Lower lobe of right lung (tissue), 2 donors: ENCODE measurements around the gene C9orf78. TPM values are rescaled to one million over a fixed set of nuclear protein-coding genes. Genes with fewer than 3 reads are reported as not detected.
"Not testable (repeated sequence)": the region's sequence is repeated elsewhere in the genome, so short reads cannot be mapped to it uniquely, and the experiment has no call there.

Experiments
- ATAC-seq, 2 donors: fragments of 200-7000 bp; cut with Tn5 transposase; one replicate each; pipeline ENCODE4 v1.9.1; 2020 to 2022; ENCODE audit warnings: mild to moderate bottlenecking in 2 of 2, moderate library complexity in 2 of 2
- DNase-seq: peaks from one replicate; pipeline ENCODE4 v3.0.0-alpha.2; 2020
- H3K27ac ChIP-seq: fragments of 200-600 bp; one replicate; pipeline ENCODE4 v1.8.0; 2022
- H3K27me3 ChIP-seq: fragments of 200-600 bp; one replicate; pipeline ENCODE4 v1.8.0; 2022; ENCODE audit warnings: low read depth
- H3K36me3 ChIP-seq: fragments of 200-600 bp; one replicate; pipeline ENCODE4 v1.8.0; 2022; ENCODE audit warnings: mild to moderate bottlenecking
- H3K4me1 ChIP-seq: fragments of 200-600 bp; one replicate; pipeline ENCODE4 v1.8.0; 2022
- H3K4me3 ChIP-seq: fragments of 200-600 bp; one replicate; pipeline ENCODE4 v1.8.0; 2022; ENCODE audit warnings: mild to moderate bottlenecking
- H3K9me3 ChIP-seq: fragments of 200-600 bp; one replicate; pipeline ENCODE4 v1.8.0; 2022
- CTCF ChIP-seq: fragments of 200-600 bp; IDR thresholded peaks from one replicate; pipeline ENCODE4 v1.8.0; 2022; ENCODE audit warnings: antibody characterized with exemption, mild to moderate bottlenecking
- intact Hi-C: fragments of 100-400 bp; cut with DNase I; formaldehyde crosslinking; loops from one replicate; pipeline ENCODE4 v1.11.0; 2022
- total RNA-seq: library from RNA; stranded (reverse); fragmentation: NEBNext Ultra II Directional; extraction: Animal tissue kit (Norgen Biotek cat#: 25700); gene quantifications from one replicate; pipeline ENCODE4 v1.2.1, GENCODE V29; 2021
- donor health status: DM: no; HTN: yes; CAD: no; lungs with severe emphysema.

C9orf78 gene
- total RNA-seq, 1 donor from 2014 or later, result 42.0 TPM

GRCh38 chr9:129803676-129804060 is 31.4 kb downstream of the C9orf78 start:
- Histone ChIP-seq H3K4me1 (peaks cover 17% of the 10 kb centered on the region), H3K4me3 (peak overlapping the region; percentile 86), H3K27me3 (no peaks in the 10 kb centered on the region), H3K27ac (peak overlapping the region; percentile 84), H3K36me3 (peaks cover 20% of the 10 kb centered on the region), H3K9me3 (no peaks in the 10 kb centered on the region)
- DNase-seq, result no peak
- no peak for TF ChIP-seq CTCF
- peak in 1 of 2 donors; percentile 1 for ATAC-seq
- intact Hi-C loops, result no loop called here

- intact Hi-C loops, result no loop called here
- TF ChIP-seq CTCF, result no peak
These were observed 32.0 kb downstream of the C9orf78 start, which contains the start of gene TOR1B for GRCh38 chr9:129802833-129803675. Gene TOR1B, plus strand, starts transcription at chr9:129803184. Its CDS starts 29 bp downstream, at chr9:129803213.

GRCh38 chr9:129801504-129801903 is 33.6 kb downstream of the C9orf78 start:
- Histone ChIP-seq H3K27ac (no peak overlapping the region), H3K9me3 (no peaks in the 10 kb centered on the region), H3K27me3 (no peaks in the 10 kb centered on the region), H3K4me3 (no peak overlapping the region), H3K4me1 (peaks cover 17% of the 10 kb centered on the region), H3K36me3 (peaks cover 1% of the 10 kb centered on the region)
- no peak for TF ChIP-seq CTCF
- intact Hi-C loops, result no loop called here
- ATAC-seq (no peak), DNase-seq (no peak)

More at GRCh38 chr9:129802833-129803675, 32.0 kb downstream of the C9orf78 start, which contains the start of gene TOR1B:
- Histone ChIP-seq H3K4me1 (peaks cover 17% of the 10 kb centered on the region), H3K36me3 (peaks cover 17% of the 10 kb centered on the region), H3K9me3 (no peaks in the 10 kb centered on the region), H3K27ac (peak within 1 kb of the TSS; percentile 84), H3K27me3 (no peaks in the 10 kb centered on the region), H3K4me3 (peak within 1 kb of the TSS; percentile 86)
- peak; percentile 95 for DNase-seq
- ATAC-seq, result peak; percentile 98 to 99

- H3K36me3 ChIP-seq, result no peaks in the 10 kb centered on the region
- no peaks in the 10 kb centered on the region for H3K27me3 ChIP-seq
- H3K4me1 ChIP-seq, result peaks cover 4% of the 10 kb centered on the region
- DNase-seq, result no peak
- no peak for ATAC-seq
- no peak overlapping the region for H3K27ac ChIP-seq
- intact Hi-C loops, result no loop called here
- no peaks in the 10 kb centered on the region for H3K9me3 ChIP-seq
- H3K4me3 ChIP-seq, result no peak overlapping the region
- no peak for TF ChIP-seq CTCF
These were observed 36.1 kb downstream of the C9orf78 start for GRCh38 chr9:129798973-129799372.

GRCh38 chr9:129796029-129796428 is 39.0 kb downstream of the C9orf78 start:
- H3K27me3 ChIP-seq, H3K27ac ChIP-seq, H3K9me3 ChIP-seq, H3K4me1 ChIP-seq, H3K4me3 ChIP-seq, H3K36me3 ChIP-seq, intact Hi-C loops, DNase-seq, ATAC-seq: not testable (repeated sequence)

GRCh38 chr9:129794549-129794948 is 40.5 kb downstream of the C9orf78 start:
- Histone ChIP-seq H3K9me3 (no peaks in the 10 kb centered on the region), H3K4me1 (no peaks in the 10 kb centered on the region), H3K27ac (no peak overlapping the region), H3K27me3 (no peaks in the 10 kb centered on the region), H3K36me3 (no peaks in the 10 kb centered on the region), H3K4me3 (no peak overlapping the region)
- DNase-seq, result no peak
- intact Hi-C loops, result no loop called here
- no peak for ATAC-seq
- TF ChIP-seq CTCF, result no peak
